Activated CD8-positive, alpha-beta memory T cell treated with anti-CD3 and anti-CD28 coated beads, Interleukin-2, amount 50 U/mL, for 4 hours (primary cell): ENCODE data around the gene ZNF385D.

Experiments
- DNase-seq: peaks from one replicate; pipeline ENCODE4 v3.0.0-alpha.2; 2020

ZNF385D gene

GRCh38 chr3:21747966-21748555 is 2.9 kb downstream of the ZNF385D start:
- no peak for DNase-seq

- no peak for DNase-seq
These were observed 3.6 kb downstream of the ZNF385D start for GRCh38 chr3:21747376-21747775.

GRCh38 chr3:21745966-21746365 is 5.0 kb downstream of the ZNF385D start:
- DNase-seq, result no peak

- DNase-seq, result no peak
These were observed 6.2 kb downstream of the ZNF385D start for GRCh38 chr3:21744793-21745192.

GRCh38 chr3:21738935-21739702 is 11.9 kb downstream of the ZNF385D start:
- DNase-seq, result no peak

GRCh38 chr3:21738283-21738682 is 12.7 kb downstream of the ZNF385D start:
- no peak for DNase-seq

GRCh38 chr3:21734746-21735145 is 16.3 kb downstream of the ZNF385D start:
- DNase-seq, result no peak

- no peak for DNase-seq
These were observed 21.0 kb downstream of the ZNF385D start for GRCh38 chr3:21729888-21730459.

- no peak for DNase-seq
These were observed 21.7 kb downstream of the ZNF385D start for GRCh38 chr3:21729331-21729730.

GRCh38 chr3:21722768-21723167 is 28.2 kb downstream of the ZNF385D start:
- DNase-seq, result no peak

- no peak for DNase-seq
These were observed 28.7 kb downstream of the ZNF385D start for GRCh38 chr3:21722301-21722700.

- no peak for DNase-seq
These were observed 31.9 kb downstream of the ZNF385D start for GRCh38 chr3:21718943-21719591.

GRCh38 chr3:21718161-21718765 is 32.7 kb downstream of the ZNF385D start:
- no peak for DNase-seq

GRCh38 chr3:21715662-21716061 is 35.3 kb downstream of the ZNF385D start:
- no peak for DNase-seq

- no peak for DNase-seq
These were observed 45.2 kb downstream of the ZNF385D start for GRCh38 chr3:21705769-21706168.

- no peak for DNase-seq
These were observed 46.2 kb downstream of the ZNF385D start for GRCh38 chr3:21704796-21705195.

- DNase-seq, result no peak
These were observed 47.7 kb downstream of the ZNF385D start for GRCh38 chr3:21703291-21703690.

- DNase-seq, result no peak
These were observed 53.3 kb downstream of the ZNF385D start for GRCh38 chr3:21697707-21698106.

GRCh38 chr3:21694506-21694905 is 56.5 kb downstream of the ZNF385D start:
- no peak for DNase-seq

GRCh38 chr3:21691036-21691435 is 60.0 kb downstream of the ZNF385D start:
- DNase-seq, result no peak

- no peak for DNase-seq
These were observed 68.8 kb downstream of the ZNF385D start for GRCh38 chr3:21682206-21682605.

- DNase-seq, result no peak
These were observed 77.6 kb downstream of the ZNF385D start for GRCh38 chr3:21673393-21673792.

GRCh38 chr3:21672303-21672702 is 78.7 kb downstream of the ZNF385D start:
- DNase-seq, result no peak
